ENCODE results near the gene RNF19B. TPM values are rescaled to one million over a fixed set of nuclear protein-coding genes. Genes with fewer than 3 reads are reported as not detected.

The RNF19B gene
- total RNA-seq, 1 donor from 2014 or later, result 18.7 TPM

DNA sequence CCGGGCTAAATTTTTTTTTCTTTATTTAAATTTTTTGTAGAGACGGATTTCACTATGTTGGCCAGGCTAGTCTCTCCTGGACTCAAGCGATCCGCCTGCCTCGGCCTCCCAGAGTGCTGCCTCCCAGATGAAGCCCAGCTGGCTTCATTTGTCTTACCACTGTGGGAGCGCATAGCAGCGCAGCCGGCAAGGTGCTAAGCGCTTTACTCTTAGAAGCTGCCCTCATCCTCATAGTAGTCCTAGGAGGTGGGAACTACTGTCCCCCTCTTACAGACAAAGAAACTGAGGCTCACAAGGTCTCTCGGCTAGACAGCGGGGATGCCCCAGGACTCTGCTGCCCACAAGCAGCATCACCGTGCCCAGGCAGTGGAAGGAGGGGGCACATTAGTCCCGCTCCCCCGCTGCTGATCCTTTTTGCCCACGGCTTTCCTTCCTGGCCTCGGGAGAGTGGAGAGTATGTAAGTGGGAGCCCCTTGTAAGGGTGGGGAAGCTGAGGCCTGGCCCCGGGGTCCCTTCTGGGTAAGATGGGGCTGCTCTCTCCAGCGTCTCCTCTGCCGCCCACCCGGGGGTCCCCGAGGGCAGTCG lies 64.1 kb downstream of the RNF19B start:
- H3K9me3 Mint-ChIP-seq (ENCODE audit: unreplicated experiment), result peaks cover 5% of the 10 kb centered on the region
- TF ChIP-seq CTCF (IDR thresholded peaks at IDR 0.05; ENCODE audit: partially characterized antibody, unreplicated experiment), result no peak
- peaks cover 13% of the 10 kb centered on the region for H3K27me3 Mint-ChIP-seq (ENCODE audit: unreplicated experiment)

DNA sequence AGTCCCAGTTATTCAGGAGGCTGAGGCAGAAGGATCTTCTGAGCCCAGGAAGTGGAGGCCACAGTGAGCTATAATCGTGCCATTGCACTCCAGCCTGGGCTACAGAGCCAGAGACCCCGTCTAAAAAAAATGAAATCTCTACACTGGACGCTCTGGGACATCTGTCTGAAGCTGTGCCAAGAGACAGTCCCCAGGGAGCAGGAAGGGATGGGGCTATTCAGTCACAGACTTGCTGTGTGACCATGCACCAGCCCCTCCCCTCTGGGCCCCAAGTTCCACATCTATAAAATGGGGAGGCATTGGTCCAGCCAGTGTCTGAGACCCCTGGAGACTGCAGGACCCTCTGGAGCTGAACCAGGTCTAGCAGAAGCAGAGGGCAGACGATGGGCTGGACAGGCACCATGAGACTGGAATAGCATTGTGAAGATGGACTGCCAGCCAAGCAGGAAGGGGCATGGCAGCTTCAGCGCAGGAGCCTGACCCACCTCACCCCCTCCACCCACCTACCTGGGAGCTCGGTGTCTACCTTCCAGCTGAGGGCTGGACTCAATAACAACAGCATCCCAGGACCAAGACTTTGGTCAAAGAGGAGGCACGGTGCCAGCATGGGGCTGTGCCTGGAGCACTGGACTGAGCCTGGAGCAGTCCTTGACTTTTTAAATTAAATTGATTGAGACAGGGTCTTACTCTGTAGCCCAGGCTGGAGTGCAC lies 64.9 kb downstream of the RNF19B start:
- Mint-ChIP-seq H3K4me1 (ENCODE audit: low read depth, unreplicated experiment) (peaks cover 2% of the 10 kb centered on the region), H3K9me3 (ENCODE audit: unreplicated experiment) (peaks cover 5% of the 10 kb centered on the region), H3K4me3 (ENCODE audit: unreplicated experiment) (no peak overlapping the region), H3K27ac (ENCODE audit: unreplicated experiment) (no peak overlapping the region), H3K27me3 (ENCODE audit: unreplicated experiment) (peaks cover 13% of the 10 kb centered on the region), H3K36me3 (ENCODE audit: unreplicated experiment) (no peaks in the 10 kb centered on the region)
- DNase-seq, result no peak
- TF ChIP-seq CTCF (IDR thresholded peaks at IDR 0.05; ENCODE audit: partially characterized antibody, unreplicated experiment), result no peak

More for the DNA sequence above, 64.1 kb downstream of the RNF19B start:
- H3K4me3 Mint-ChIP-seq (ENCODE audit: unreplicated experiment), result peak overlapping the region; percentile 75
- no peak for DNase-seq
- peaks cover 2% of the 10 kb centered on the region for H3K4me1 Mint-ChIP-seq (ENCODE audit: low read depth, unreplicated experiment)
- no peak overlapping the region for H3K27ac Mint-ChIP-seq (ENCODE audit: unreplicated experiment)
- no peaks in the 10 kb centered on the region for H3K36me3 Mint-ChIP-seq (ENCODE audit: unreplicated experiment)

DNA sequence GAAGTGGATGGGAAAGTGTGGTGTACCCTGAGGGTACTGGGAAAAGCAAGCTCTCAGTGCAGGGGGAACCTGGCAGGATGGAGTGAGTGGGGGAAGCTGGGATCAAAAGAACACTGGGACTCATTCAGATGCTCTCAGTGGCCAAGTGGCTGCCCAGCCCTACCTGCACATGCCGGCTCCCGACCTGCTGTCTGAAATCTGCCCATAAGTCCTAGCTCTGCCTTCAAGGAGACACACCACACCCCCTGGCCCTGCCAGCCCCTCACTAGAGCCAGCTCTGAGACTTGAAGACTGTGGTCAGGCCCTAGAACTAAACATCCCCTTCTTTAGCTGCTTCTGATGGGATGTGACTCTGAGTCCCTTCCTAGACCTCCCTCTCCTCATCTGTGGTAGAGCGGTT lies 65.7 kb downstream of the RNF19B start:
- peaks cover 2% of the 10 kb centered on the region for H3K4me1 Mint-ChIP-seq (ENCODE audit: low read depth, unreplicated experiment)
- no peaks in the 10 kb centered on the region for H3K36me3 Mint-ChIP-seq (ENCODE audit: unreplicated experiment)
- H3K27ac Mint-ChIP-seq (ENCODE audit: unreplicated experiment), result no peak overlapping the region
- no peak for DNase-seq
- no peak for TF ChIP-seq CTCF (IDR thresholded peaks at IDR 0.05; ENCODE audit: partially characterized antibody, unreplicated experiment)
- H3K4me3 Mint-ChIP-seq (ENCODE audit: unreplicated experiment), result no peak overlapping the region
- peaks cover 13% of the 10 kb centered on the region for H3K27me3 Mint-ChIP-seq (ENCODE audit: unreplicated experiment)
- peaks cover 5% of the 10 kb centered on the region for H3K9me3 Mint-ChIP-seq (ENCODE audit: unreplicated experiment)

DNA sequence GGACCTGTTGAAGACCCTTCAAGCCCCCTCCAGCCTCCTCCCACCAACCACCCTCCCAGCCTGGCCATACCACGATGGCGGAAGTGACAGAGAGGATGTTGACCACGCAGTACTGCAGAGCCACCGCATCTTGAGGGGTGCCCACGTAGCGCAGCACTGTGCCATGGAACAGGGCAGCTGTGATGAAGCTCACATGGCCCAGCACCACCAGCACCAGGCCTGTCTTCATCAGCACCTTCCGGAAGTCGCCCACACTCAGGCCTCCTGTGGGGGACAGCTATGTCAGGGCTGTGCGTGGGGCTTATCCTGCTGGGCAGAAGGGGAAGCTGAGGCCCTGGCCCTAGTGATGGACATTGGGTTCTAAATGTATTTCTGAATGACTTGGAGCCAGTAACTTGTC lies 66.6 kb downstream of the RNF19B start:
- Mint-ChIP-seq H3K27ac (ENCODE audit: unreplicated experiment) (no peak overlapping the region), H3K4me1 (ENCODE audit: low read depth, unreplicated experiment) (peaks cover 2% of the 10 kb centered on the region), H3K36me3 (ENCODE audit: unreplicated experiment) (no peaks in the 10 kb centered on the region), H3K9me3 (ENCODE audit: unreplicated experiment) (peaks cover 5% of the 10 kb centered on the region), H3K4me3 (ENCODE audit: unreplicated experiment) (no peak overlapping the region), H3K27me3 (ENCODE audit: unreplicated experiment) (peaks cover 13% of the 10 kb centered on the region)
- no peak for DNase-seq
- no peak for TF ChIP-seq CTCF (IDR thresholded peaks at IDR 0.05; ENCODE audit: partially characterized antibody, unreplicated experiment)

Measured in glutamatergic neuron (in vitro differentiated cells).